ENCODE data around the gene ABLIM2.
"Not testable (repeated sequence)": the region's sequence is repeated elsewhere in the genome, so short reads cannot be mapped to it uniquely, and the experiment has no call there.

ABLIM2 gene

DNA sequence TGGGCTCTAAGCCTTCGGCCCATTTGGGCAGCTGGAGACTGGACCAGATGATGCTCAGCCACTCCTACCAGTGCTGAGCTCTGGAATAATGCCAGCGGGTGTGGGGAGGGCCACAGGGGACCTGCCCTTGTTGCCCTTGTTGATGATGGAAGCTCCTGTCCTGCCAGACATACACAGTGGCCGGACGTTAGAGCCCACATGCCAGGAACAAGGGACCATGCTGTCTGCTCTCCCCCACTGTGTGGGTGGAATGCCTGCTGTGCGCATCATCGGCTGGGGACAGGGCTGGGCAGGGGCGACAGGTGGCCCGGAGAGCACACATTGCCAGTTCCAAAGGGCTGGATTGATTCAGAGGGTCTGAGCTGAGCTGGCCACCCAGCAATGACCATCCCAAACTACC, 2.0 kb downstream of the ABLIM2 start:
- DNase-seq (ENCODE audit: low spot score): no peak

DNA sequence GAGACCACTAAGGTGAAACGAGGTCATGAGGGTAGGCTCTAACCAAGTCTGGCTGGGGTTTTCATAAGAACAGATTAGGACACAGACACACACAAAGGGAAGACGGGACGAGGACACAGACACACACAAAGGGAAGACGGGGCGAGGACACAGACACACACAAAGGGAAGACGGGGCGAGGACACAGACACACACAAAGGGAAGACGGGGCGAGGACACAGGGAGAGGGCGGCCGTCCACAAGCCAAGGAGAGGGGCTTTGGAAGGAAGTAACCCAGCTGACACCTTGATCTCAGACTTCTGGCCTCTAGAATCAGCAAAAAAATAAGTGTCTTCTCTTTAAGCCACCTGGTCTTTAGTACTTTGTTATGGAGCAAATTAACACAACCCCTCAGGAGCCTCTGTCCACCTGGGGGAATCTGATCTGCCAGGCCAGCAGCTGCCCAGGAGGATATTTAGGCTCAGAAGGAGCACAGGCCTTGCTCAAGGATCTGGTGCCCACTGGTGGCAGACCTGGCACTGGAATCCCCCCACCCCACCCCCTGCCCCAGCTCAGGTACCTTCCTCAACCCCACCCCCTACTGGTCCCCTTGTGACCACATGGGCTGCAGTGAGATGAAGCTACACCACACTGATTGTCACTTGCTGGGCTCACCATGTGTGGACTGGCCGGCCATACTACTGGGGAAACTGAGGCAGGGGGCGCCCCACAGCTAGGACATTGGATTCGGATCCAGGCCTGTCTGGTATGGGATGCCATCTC, 2.8 kb downstream of the ABLIM2 start:
- DNase-seq (ENCODE audit: low spot score): no peak

DNA sequence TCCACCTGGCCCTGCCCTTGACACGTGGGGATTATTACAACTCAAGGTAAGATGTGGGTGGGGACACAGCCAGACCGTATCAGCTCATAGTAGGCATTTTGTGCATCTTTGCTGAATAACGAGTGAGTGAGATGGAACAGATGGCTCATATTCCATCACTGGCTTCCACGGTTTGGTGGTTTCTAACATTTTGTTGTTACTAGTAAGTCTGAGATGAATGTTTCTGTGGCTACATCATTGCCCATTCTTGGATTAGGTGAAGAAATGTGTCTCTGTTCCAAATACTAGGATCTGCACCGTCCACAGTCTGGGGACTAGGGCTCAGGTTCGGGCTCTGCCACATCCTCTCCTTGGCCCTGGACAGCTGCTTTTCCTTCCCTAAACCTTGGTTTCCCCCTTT, 3.6 kb downstream of the ABLIM2 start:
- no peak for DNase-seq (ENCODE audit: low spot score)

DNA sequence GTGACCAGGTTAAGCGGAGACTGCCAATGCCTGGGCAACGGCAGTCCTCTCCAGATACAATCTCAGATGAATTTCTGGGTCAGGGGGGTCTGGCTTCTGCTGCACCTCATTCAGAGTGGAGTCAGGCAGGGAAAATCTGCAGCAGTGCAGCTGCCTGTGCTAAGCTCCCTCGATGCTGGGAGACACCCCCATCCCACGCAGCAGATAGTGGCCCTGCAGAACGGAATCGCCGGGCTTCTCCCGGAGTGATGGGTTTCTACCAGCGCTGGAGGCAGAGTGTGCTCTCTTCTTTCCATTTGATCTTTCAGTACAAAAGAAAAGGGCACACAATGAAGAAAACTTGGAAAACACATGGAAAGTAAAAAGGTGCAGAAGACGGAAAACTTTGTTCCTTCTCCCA, 5.2 kb downstream of the ABLIM2 start:
- DNase-seq (ENCODE audit: low spot score): no peak

DNA sequence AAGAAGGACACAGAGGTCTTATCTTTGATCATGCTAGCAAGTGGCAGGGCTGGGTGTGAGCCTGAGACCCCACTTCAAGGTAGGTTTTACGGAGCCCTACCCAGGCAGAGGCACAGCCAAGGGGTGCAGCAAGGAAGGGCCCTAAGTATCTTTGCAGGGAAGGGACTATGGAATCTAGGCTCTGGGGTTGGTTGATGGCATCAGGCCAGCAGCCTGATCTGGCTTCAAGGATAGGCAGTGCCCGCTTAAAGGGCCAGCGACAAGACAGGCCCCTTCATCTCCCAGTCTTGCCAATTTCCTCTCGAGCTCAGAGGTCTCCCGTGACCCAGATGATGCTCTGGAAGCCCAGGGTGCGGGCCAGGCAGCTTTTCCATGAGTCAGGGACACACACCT, 5.8 kb downstream of the ABLIM2 start:
- no peak for DNase-seq (ENCODE audit: low spot score)

DNA sequence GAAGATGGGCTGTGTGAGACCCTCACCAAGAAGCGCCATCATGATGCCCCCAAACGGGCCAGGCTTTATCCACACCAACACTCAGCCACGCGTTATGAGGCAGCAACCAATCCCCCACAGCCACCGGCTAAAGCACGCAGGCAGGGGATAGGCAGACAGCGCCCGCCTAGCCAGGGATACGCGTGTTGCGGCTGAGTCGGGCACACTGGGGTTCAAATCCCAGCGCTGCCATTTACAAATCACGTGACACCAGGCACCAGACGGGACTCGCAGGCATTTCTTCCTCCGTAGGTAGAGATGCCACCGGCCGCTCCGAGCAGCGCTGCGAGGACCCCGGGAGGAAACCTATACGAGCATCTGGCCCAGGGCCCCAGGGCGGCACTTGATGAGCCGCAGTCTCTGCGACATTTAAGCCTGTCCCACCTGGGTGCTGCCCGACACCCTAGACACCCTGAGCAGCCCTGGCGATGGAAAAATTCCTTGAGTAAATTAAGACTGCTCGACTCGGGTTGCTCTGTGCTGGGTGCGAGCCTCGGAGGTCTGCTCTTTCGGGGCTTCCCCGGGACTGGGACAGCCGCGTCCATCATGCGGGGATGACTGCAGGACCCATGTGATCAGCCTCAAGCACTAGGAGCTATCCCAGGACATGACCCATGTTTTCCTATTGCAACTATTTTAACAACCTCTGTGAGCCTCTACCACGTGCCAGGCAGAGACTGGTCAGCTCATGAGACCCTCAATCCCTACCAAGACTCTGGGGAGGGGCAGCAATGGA, 6.3 kb downstream of the ABLIM2 start:
- no peak for DNase-seq (ENCODE audit: low spot score)

DNA sequence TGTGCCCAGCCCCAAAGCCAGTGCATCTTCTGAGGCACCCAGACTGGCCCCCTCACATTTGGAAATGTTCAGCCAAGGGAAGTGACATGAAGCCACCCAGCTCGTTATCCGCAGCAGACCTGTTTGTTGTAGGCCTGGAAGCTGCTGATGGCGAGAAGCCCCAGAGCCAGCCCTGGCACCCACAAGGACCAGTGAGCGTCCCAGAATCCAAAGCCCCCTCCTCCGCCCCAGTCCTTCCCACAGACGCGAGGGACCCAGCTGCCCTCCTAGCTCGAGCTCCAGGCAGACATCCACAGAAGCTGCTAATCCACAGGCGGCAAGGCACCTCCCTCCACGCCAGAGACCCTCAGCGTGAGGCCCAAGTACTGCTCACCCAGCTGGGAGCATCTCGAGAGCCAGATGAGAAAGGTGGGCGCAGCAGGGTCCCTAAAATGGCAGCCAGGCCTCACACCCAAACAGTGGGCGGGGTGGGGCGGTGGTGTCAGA, 7.4 kb downstream of the ABLIM2 start:
- DNase-seq (ENCODE audit: low spot score): no peak

DNA sequence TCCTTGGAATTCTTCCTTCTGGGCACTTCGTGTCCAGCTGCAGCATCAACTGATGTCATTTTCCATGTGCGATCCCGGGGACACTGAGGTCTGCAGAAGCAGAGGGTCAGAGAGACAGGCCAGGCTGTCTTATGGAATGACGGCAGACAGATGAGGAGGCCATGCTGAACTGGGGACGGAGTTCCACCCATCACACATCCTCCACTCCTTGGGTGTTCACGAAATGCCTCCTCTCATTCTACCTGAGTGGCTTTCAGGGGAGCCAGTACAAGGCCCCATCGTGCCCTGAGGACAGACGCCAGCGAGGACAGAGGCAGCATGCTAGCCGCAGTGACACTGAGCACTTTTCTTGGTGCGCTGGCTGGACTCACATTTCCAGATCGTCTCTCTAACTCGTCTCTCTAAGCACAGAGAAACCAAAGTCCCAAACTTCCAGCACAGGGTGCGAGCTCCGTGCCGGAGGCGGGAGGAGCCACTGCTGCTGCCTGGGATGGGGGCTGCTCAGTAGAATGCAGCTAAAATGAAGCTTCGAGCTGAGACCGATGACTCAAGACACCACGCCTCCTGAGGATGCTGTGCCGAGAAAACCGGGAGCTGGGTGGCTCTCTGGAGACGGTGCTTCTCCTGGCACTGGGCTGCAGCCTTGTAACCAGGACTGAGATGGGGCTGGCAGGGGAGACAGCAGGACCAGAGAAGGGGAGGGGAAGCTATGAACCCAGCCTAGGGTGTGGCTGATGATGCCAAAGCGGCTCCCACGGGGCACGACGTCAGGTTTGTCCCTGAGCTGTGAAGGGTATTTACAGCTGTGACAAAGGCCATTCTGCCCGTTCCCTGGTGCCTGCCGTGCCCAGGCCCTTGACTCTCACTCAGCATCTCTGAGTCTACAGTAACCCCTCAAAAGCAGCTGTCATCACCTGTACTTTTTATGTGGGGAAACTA, 8.2 kb downstream of the ABLIM2 start:
- no peak for DNase-seq (ENCODE audit: low spot score)

DNA sequence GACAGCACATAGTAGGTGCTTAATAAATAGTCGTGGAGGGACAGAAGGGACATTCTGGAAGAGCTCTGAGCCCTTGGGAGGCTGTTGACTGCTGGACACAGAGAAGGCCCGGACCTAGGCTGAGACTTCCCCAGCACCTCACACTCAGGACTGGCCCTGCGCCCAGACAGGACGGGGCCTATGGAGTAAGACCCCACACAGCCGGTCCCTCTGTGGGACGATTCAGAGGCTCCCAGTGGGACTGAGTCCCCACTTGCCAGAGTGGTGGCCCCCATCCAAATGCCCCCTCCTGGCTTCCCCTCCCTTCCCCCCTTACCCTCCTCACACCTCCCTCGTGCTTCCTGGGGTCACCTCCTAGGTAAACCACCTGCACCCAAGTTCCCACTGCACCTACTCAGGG, 8.9 kb downstream of the ABLIM2 start:
- no peak for DNase-seq (ENCODE audit: low spot score)

DNA sequence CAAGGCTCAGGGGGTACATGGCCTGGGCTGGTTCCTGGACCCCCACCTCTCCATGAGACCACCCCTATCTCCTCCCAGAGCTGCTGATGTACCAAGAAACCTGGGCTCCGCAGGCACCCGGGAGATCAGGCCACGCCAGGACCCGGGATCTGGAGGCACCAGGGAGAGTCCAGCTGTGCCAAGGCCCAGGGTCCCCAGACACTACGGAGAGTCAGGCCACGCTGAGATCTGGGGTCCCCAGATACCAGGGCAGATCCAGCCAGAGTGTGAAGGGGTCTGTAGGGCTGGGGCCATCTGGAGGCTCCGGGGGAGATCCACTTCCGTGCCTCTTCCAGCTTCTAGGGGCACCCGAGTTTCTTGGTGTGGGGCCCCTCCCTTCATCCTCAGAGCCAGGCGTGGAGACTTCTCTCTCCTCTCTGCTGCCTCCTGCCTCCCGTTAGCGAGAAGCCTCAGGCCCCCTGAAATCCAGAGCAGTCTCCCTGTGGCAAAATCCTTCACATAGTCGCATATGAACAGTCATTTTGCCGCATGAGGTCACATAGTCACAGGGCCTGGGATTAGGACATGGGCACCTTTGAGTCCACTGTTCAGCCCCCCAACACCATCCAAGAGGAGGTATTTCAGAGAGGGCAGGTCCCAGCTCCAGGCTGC, 9.7 kb downstream of the ABLIM2 start:
- no peak for DNase-seq (ENCODE audit: low spot score)

DNA sequence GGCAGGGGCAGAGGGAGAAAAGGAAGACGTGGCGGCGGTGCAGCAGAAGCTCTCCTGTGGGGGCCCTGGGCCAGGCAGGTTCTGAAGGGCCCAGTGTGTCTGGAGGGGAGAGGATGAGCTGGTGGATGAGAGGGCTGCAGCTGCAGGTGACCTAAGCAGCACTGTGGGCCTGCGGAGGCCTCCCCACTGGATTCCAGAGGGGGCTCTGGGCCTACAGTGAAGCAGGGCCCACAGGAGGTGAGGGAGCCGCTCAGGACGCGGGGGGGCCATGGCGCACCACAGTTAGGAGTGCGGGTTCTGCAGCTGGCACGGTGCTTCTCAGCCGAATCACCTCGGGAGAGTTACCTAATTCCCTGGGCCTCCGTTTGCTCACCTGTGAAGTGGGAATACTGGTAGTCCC, 10.5 kb downstream of the ABLIM2 start:
- DNase-seq (ENCODE audit: low spot score): no peak

DNA sequence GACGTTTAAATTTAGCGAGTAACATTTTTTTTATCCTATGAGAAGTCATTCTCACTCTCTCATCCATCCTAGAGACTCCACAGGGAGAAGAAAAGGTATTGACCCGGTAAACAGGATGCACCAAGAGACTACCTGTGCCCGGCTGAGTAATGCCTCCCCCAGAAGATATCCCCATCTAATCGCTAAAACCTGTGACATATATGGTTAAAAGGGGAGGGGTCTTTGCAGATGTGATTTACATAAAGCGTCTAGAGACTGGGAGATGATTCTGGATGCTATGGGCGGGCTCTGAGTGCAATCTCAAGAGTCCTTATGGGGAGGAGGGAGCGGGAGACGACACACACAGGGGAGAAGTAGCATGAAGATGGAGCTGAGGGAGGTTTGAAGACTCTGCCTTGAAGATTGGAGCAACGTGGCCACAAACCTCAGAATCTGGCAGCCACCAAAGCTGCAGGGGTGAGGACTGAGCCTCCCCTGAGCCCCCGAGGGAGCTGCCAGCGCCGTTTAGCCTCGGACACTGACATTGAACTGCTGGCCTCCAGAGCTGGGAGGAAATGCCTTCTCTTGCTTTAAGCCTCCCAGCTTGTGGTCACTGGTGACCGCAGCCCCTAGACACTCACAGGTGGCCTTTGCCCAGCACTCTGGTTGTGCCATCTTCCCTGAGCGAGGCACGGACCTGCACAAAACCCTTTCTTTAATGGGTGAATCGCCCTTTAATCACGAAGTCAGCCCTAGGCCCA, 11.2 kb downstream of the ABLIM2 start:
- no peak for DNase-seq (ENCODE audit: low spot score)

DNA sequence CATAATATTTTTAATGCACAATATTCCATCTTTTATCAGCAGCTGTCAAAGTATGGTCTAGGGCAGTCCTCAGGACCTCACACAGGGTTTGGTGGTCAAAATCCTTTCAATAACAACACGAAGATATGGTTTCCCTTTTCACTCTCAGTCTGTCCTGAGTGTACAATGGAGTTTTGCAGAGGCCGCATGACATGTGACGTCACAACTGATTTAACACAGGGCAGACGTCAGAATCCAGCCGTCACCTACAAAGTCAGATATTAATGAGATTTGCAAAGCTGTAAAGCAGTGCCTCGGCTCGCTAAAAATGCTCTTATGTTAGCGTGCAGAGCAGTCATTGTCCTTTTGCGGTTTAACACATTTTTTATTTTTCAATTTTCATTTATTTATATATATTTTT, 12.5 kb downstream of the ABLIM2 start:
- DNase-seq (ENCODE audit: low spot score): no peak

DNA sequence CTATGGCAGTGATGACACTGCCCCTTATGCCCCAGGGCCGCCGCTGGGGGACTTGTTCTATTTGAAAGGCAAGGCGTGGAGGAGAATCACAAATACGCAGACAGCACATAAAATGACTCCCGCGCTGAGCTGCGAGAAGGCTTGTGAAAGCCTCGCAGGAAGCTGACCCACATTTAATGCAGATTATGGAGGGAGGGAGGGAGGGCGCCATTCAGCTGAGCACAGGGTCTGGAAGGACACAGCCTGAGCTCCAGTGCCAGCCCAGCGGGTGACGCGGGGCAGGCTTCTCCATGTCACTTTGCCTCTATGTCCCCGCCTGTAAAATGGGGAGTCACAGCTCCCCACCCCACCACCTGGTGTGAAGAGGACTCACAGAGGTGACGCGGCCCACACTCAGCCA, 14.3 kb downstream of the ABLIM2 start:
- DNase-seq (ENCODE audit: low spot score): no peak

DNA sequence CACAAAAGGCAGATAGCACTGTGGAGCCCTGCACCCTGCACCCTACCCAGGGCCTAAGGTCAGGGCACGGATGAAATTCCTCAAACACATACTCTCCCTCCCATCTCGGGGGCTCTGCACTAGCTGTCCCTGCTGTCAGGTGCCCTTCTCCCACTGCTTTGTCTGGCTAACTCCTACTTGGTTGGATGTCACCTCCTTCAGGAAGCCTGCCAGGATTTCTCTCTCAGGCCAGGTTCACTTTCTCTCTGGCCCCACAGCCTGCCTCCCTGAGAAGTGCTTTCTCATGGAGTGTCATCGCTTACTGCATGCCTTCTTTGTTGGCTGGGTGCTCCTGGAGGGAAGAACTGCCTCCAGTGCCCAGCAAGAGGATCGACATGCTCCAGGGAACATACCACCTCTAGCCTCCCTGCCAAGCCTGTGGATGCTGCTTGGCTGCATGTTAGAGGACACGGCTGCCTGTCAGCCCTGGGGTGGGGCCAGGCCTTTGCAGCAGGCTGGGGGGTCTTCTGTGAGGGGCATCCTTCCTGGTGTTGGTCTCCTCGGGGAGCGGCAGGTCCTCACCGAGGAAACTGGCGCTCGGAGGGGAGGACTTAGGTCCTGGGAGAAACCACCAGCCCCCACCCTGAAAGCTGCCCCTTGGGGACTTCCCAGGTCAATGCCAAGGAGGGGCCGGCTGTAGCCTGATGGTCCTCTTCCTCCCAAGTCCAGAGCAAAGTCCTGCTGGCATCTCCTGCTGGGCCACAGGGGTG, 15.0 kb downstream of the ABLIM2 start:
- no peak for DNase-seq (ENCODE audit: low spot score)

DNA sequence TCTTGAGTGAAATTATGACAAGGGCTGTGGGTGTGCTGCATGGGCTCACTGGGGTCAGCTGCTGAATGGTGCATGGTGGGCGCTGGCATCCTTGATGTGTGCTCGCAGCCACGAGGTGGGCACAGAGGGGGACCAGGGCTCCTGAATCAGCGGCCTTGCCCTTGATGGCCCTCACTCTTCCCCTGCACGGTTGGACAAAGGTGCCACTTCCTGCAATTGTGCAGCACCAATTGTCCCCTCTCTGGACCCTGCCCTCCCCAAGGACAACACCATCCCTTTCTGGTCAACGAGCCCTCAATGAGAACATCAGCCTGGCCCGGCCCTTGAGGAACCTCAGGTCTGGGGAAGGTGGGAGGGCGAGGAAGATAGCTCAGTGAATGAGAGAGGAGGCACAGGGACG, 16.1 kb downstream of the ABLIM2 start:
- DNase-seq (ENCODE audit: low spot score): no peak

DNA sequence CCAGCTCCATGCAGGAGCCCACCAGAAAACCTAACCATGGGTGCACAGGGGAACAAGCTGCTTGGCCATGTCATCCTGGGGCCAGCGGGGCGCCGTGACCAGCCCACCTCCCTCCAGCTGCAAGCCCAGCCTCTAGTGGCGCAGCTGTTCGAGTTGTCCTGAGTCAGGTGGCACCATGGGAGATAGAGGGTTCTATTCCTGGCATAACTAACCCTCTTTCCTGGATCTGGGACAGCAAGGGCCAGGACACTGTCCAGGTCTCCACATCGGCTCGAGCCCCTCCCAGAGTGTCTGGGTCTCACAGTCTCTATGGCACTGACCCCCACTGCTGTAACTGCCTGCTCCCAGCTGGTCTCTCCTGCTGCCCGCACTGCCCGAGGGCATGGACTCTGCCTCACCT, 16.7 kb downstream of the ABLIM2 start:
- no peak for DNase-seq (ENCODE audit: low spot score)

DNA sequence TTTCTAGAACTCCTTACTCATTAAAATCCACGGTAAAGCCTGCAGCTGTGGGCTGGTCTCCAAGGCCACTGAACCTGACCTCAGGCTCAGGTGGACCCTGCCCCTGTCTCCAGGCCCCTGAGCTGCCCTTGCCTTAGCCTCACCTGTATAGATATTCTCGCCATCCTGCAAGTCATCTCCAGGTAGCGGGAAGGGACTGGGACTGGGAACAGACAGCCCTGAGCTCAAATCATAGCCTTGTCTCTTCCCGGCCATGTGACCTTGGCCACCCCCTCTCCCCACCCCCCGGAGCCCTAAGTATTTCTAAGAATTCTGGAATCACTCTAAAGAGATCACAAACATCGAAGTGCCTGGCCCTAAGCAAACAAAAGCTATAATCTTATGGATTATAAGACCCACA, 17.7 kb downstream of the ABLIM2 start:
- DNase-seq (ENCODE audit: low spot score): no peak

DNA sequence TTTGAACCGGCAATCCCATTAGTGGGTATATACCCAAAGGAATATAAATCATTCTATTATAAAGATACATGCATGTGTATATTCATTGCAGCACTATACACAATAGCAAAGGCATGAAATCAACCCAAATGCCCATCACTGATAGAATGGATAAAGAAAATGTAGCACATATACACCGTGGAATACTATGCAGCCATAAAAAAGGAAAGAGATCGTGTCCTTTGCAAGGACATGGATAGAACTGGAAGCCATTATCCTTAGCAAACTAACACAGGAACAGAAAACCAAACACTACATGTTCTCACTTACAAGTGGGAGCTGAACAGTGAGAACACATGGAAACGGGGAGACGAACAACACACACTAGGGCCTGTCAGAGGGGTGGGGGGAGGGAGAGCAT, 18.9 kb downstream of the ABLIM2 start:
- DNase-seq (ENCODE audit: low spot score): not testable (repeated sequence)

DNA sequence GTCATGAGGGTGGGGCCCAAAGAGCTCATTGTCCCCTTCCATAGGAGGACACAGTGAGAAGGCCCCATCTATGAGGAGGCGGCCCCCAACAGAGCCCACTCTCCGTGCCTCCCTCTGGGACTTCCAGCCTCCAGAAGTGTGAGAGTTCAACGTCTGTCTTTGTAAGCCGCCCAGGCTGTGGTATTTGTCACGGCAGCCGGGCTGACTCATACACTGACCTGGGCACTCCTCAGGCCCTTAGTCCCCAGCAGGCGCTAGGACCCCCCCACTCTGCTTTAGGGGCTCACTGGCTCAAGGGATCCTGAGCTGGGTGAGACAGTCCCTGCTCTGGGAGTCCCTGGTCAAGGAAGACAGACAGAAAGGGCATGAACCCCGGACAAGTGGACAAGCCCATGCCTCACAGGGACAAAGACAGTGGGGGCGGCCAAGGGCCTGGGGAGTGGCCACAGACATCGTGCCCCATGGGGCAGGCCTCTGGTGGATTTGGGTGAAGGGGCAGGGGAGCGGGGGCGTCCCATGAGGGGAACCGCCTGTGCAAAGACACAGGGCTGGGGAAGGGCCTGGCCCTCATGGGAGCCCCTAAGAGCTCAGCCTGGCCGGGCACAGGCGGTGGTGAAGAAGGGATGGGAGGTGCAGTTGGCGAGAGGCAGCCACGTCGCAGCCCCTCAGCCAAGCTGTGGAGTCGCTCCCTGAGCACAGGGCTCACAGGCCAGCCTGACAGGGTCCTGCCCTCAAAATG, 21.5 kb downstream of the ABLIM2 start:
- no peak for DNase-seq (ENCODE audit: low spot score)
